Naive thymus-derived CD8-positive, alpha-beta T cell (primary cell): Measurements from ENCODE around the gene CPZ. TPM values are rescaled to one million over a fixed set of nuclear protein-coding genes. Genes with fewer than 3 reads are reported as not detected.

Source experiments
- ATAC-seq, 2 donors: fragments of 150-1000 bp; cut with Tn5 transposase in 1 of 2; sonication (Bioruptor Pico), chemical (Tn5 transposase) in 1 of 2; 1 replicate in 1 of 2; 2 replicates in 1 of 2; pipeline ENCODE4 v1.10.0; 2021; ENCODE audit warnings: mild to moderate bottlenecking in 2 of 2, moderate library complexity in 2 of 2
- POLR2A ChIA-PET: fragments of 350-600 bp; sonication (Branson Sonifier 250); formaldehyde crosslinking; loops from one replicate; lab custom pipeline; 2021; ENCODE audit warnings: antibody characterized with exemption; lab: Charles Lee
- DNase-seq, 10 donors: peaks; one replicate each; pipeline versions ENCODE4 v3.0.0 to v3.0.0-alpha.2; 2020 to 2022
- H3K27ac Mint-ChIP-seq, 10 donors: one replicate each; pipeline ENCODE4 v1.8.0; 2020 to 2022; ENCODE audit warnings: mild to moderate bottlenecking in 10 of 10, mixed read lengths in 10 of 10, moderate library complexity in 4 of 10, inconsistent platforms in 1 of 10
- H3K27me3 Mint-ChIP-seq, 5 donors: one replicate each; pipeline ENCODE4 v1.8.0; 2021 to 2022; ENCODE audit warnings: mixed read lengths in 5 of 5
- H3K36me3 Mint-ChIP-seq, 3 donors: one replicate each; pipeline ENCODE4 v1.8.0; 2020 to 2022; ENCODE audit warnings: mixed read lengths in 3 of 3, mild to moderate bottlenecking in 2 of 3, inconsistent platforms in 1 of 3
- H3K4me1 Mint-ChIP-seq, 4 donors: one replicate each; pipeline ENCODE4 v1.8.0; 2021 to 2022; ENCODE audit warnings: mixed read lengths in 4 of 4
- H3K4me3 Mint-ChIP-seq, 10 donors: one replicate each; pipeline ENCODE4 v1.8.0; 2020 to 2022; ENCODE audit warnings: mild to moderate bottlenecking in 10 of 10, mixed read lengths in 10 of 10, moderate library complexity in 6 of 10, inconsistent platforms in 1 of 10
- H3K9me3 Mint-ChIP-seq, 9 donors: one replicate each; pipeline ENCODE4 v1.8.0; 2020 to 2022; ENCODE audit warnings: mixed read lengths in 9 of 9, mild to moderate bottlenecking in 3 of 9, inconsistent platforms in 1 of 9, moderate library complexity in 1 of 9
- polyA plus RNA-seq, 3 donors: library from polyadenylated mRNA; unstranded; fragments of 300-500 nt; fragmentation: Illumina TruSeq; gene quantifications; one replicate each; pipeline ENCODE4 v1.2.3, GENCODE V29; 2021
- total RNA-seq, 8 experiments: library from RNA in 2 of 8; stranded (reverse) in 2 of 8; gene quantifications; one replicate each; pipeline ENCODE4 v1.2.3 and lab custom pipeline; 2021 to 2026

The CPZ gene
- total and polyA plus RNA-seq, 5 experiments from 2014 or later, result not detected

DNA sequence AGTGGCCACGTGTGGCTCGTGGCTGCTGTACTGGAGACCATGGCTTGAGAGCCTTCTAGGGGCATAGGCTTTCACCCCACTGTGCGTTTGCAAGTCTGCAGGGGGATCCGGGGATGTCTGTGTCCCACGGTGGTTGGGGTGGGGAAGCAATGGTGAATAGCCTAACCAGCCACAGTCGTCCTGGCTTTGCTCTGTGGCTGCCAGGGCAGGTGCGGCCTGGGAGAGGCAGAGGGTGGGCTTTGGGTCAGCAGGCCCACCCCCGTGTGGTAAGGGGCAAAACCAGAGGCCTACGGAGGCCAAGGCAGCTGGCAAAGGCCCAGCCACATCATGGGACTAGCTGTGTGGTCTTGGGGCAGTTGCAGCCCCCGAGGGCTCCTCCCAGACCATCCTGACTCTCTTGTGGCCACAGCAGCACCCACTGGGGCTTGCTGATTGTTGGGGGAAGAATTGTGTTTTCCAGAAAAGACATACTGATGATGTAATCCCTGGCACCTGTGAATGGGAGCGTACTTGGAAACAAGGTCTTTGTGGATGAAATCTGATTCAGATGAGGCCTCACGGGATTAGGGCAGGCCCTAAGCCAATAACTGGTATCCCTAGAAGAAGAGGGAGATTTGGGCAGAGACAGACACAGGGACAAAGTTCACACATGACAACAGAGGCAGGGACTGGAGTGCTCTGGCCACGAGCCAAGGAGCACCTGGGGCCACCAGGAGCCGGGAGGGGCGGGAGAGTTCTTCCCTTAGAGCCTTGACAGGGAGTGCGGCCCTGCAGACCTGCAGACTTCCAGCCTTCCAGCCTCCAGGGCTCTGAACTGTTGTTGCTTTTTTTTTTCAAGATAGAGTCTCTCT, 2.9 kb downstream of the CPZ start:
- DNase-seq (no peak), ATAC-seq (no peak)
- no peaks in the 10 kb centered on the region for H3K9me3 Mint-ChIP-seq
- H3K36me3 Mint-ChIP-seq, result no peaks in the 10 kb centered on the region
- no peak overlapping the region for H3K4me3 Mint-ChIP-seq
- H3K27me3 Mint-ChIP-seq, result peaks cover under 1 to 54% (median 29%) of the 10 kb centered on the region in 5 donors
- H3K27ac Mint-ChIP-seq, result no peak overlapping the region
- H3K4me1 Mint-ChIP-seq, result peaks cover 0 to 3% (median under 1%) of the 10 kb centered on the region in 4 donors
- POLR2A ChIA-PET, result no interaction called here

DNA sequence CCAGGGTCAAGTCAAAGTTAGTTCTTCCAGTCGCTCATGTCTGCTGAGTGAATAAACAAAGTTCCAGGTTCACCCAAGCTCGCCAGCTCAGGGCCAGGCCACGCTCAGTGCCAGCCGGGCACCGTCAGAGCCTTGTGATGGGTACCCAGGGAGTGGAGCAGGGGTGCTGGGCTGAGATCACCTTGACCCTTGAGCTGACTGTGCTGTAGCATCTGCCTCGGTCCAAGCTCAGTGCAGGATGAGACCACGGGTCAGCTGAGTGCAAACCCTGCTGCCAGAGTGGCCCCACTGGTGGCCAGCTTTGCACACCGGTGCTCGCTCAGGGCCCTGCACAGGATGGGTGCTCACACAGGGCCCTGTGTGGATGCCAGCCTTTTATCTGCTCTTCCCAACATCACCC, 4.3 kb downstream of the CPZ start:
- ATAC-seq (no peak), DNase-seq (no peak)
- Mint-ChIP-seq H3K27me3 (peaks cover 0 to 40% (median 20%) of the 10 kb centered on the region in 5 donors), H3K36me3 (no peaks in the 10 kb centered on the region), H3K9me3 (no peaks in the 10 kb centered on the region), H3K4me1 (peaks cover 0 to 3% (median under 1%) of the 10 kb centered on the region in 4 donors), H3K4me3 (no peak overlapping the region), H3K27ac (peak overlapping the region in 1 of 10 donors; percentile 9)
- POLR2A ChIA-PET, result no interaction called here

DNA sequence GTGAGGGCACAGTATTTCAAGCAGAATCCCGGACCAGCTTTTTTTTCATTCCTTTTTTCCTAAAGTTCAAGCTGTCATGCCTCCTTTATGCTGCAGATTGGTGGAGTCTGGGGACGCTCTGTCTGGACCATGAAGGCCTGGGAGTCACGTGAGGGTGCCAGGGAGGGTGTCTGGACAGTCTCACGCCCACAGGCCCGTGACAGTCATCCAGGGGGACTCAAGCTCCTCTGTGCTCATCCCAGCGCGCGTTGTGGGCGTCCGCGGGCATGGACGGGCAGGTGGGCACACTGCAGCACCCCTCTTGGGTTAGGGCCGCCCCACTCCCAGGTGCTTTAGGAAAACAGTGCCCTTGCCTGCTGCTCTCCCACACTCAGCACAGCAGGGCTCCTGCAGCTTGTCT, 4.8 kb downstream of the CPZ start:
- Mint-ChIP-seq H3K27me3 (peaks cover 0 to 43% (median 20%) of the 10 kb centered on the region in 5 donors), H3K9me3 (no peaks in the 10 kb centered on the region), H3K36me3 (no peaks in the 10 kb centered on the region), H3K4me3 (no peak overlapping the region), H3K27ac (peak overlapping the region in 1 of 10 donors; percentile 5), H3K4me1 (peaks cover 0 to 3% (median under 1%) of the 10 kb centered on the region in 4 donors)
- no peak for ATAC-seq
- POLR2A ChIA-PET, result no interaction called here
- DNase-seq, result no peak

DNA sequence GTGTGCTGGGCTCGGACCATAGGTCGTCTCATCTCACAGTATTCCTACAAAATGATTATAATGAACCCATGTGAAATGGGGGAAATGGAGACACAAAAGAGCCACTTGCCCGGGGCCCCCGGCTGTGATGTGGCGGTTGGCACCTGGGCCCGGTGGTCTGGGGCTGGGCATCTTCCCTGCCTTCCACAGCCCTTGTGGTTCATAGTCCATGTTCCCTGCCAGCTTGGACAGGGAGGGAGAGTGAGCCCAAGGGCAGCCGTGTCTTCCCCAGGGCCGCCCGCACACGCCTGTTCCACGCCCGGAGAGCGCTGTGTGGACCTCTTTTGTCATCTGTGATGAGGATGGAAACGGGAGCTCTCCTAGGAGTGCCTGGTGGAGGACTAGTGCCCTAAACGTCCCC, 5.2 kb downstream of the CPZ start:
- POLR2A ChIA-PET, result no interaction called here
- DNase-seq (no peak), ATAC-seq (no peak)
- Mint-ChIP-seq H3K36me3 (no peaks in the 10 kb centered on the region), H3K4me3 (no peak overlapping the region), H3K27ac (no peak overlapping the region), H3K4me1 (peaks cover 0 to 3% (median under 1%) of the 10 kb centered on the region in 4 donors), H3K9me3 (no peaks in the 10 kb centered on the region), H3K27me3 (peaks cover 0 to 45% (median 20%) of the 10 kb centered on the region in 5 donors)

DNA sequence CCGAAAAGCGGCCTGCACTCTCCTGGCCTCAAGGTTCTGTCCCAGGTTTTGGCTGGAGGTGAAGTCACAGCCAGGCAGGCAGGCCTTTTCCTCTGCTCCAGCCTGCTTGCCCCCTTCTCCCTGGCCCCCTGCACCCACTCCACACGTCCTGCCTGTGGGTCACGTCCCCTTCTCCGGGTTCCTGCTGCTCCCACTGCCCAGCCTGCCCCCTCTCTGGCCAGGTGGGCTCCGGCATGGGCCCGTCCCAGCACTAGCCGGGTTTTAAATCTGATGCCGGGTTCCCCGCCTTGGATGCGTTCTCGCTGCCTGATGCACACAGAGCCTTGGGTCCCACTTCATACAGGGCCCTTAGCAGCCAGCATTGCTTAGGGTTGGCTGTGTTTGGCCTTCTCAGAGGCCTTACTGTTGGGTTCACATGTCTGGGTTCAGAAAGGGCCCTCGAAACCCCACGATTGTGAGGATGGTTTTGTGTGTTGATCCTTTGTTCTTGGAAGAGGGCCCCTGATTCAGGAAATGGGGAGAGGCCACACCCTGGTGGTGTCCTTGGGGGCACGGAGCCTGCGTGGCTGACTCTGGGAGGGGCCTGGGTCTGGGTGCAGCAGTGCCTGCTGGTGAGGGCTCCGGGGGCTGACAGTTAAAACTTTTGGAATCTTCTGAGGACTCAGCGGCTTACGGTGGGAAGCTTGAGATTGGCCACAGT, 6.0 kb downstream of the CPZ start:
- H3K27me3 Mint-ChIP-seq, result peaks cover 0 to 38% (median 14%) of the 10 kb centered on the region in 5 donors
- no peak overlapping the region for H3K27ac Mint-ChIP-seq
- H3K9me3 Mint-ChIP-seq, result no peaks in the 10 kb centered on the region
- ATAC-seq (no peak), DNase-seq (no peak)
- POLR2A ChIA-PET, result no interaction called here
- H3K4me1 Mint-ChIP-seq, result peaks cover 0 to 3% (median under 1%) of the 10 kb centered on the region in 4 donors
- H3K4me3 Mint-ChIP-seq, result no peak overlapping the region
- no peaks in the 10 kb centered on the region for H3K36me3 Mint-ChIP-seq

DNA sequence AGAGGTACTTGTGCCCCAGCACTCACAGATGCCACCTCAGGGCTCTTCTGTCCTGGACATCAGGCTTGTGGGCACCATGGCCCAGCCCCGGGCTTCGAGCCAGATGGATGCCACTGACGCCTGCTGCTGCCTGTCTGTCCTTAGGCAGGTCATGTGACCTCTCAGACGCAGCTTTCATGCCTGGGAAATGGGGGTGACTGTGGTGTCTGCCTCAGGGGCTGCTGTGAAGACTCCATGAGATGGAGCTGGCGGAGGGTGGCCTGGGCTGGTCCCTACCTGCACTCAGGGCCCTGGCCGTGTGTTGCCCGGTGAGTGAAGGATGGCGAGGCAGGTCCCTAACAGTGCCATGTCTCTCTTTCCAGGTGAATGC, 6.5 kb downstream of the CPZ start:
- DNase-seq (no peak), ATAC-seq (no peak)
- POLR2A ChIA-PET, result no interaction called here
- Mint-ChIP-seq H3K27ac (peak overlapping the region in 1 of 10 donors; percentile 43), H3K36me3 (no peaks in the 10 kb centered on the region), H3K4me1 (no peaks in the 10 kb centered on the region), H3K9me3 (no peaks in the 10 kb centered on the region), H3K27me3 (peaks cover 0 to 33% (median 9%) of the 10 kb centered on the region in 5 donors), H3K4me3 (no peak overlapping the region)

DNA sequence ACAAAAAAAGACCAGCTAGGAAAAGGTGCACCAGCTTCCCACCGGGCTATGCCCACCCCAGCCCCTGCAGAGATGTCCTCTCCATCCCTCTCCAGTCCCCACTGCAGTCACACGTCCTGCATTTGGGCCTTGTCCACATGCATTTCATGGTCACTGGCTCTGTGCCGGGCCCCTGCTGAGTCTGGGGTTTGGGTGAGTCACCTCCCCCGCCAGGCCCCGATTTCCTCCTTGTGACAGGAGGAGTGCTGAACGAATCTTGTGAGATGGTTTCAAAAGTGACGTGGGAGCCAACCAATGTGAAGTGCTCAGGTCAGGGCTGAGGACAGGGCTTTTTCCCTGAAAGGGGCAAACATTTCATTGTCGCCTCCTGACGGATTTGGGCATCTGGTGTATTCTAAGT, 7.1 kb downstream of the CPZ start:
- Mint-ChIP-seq H3K4me3 (no peak overlapping the region), H3K27me3 (peaks cover 0 to 27% (median 4%) of the 10 kb centered on the region in 5 donors), H3K9me3 (no peaks in the 10 kb centered on the region), H3K4me1 (no peaks in the 10 kb centered on the region), H3K27ac (no peak overlapping the region), H3K36me3 (no peaks in the 10 kb centered on the region)
- POLR2A ChIA-PET, result no interaction called here
- DNase-seq (no peak), ATAC-seq (no peak)

DNA sequence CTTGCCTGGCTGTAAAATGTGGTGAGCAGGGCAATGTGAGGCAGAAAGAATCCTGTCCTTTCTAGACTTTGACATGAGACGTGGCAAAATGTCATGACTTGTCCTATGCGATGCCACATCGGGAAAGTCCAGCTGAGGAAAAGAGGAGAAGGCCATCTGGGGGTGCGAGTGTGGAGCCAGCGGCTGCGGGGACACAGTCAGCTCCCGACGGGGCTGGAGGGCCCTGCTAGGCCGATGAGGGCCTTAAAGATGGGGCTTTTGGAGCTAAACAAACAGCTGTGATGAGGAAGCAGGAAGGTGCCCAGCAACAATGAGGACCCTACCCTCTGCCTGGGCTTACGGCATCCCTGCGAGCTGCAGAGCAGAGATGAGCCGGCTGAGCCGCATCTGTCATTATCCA, 7.7 kb downstream of the CPZ start:
- DNase-seq (no peak), ATAC-seq (no peak)
- Mint-ChIP-seq H3K9me3 (no peaks in the 10 kb centered on the region), H3K27me3 (peaks cover 0 to 21% (median 4%) of the 10 kb centered on the region in 5 donors), H3K4me3 (no peak overlapping the region), H3K36me3 (no peaks in the 10 kb centered on the region), H3K27ac (no peak overlapping the region), H3K4me1 (no peaks in the 10 kb centered on the region)
- POLR2A ChIA-PET, result no interaction called here

DNA sequence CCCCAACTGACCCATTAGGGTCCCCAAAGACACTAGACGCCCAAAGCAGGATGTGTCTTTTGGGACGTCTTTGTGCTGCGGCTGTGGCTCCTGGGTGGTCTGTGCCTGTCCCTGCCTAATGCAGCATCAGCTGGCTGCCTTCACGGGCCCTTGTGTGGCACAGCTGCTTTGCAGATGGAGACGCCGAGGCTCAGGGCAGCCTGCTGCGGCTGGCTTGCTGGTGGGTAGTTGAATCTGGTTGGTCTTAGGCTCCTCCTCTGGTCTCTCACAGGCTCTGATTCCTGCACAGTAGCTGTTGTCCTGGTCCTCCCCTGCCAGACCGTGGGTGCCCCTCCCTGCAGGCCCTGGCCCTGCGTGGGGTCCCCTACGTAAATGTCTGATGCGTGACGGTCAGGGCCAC, 8.1 kb downstream of the CPZ start:
- no peak for DNase-seq
- POLR2A ChIA-PET, result no interaction called here
- Mint-ChIP-seq H3K4me1 (no peaks in the 10 kb centered on the region), H3K27me3 (peaks cover 0 to 19% (median 4%) of the 10 kb centered on the region in 5 donors), H3K4me3 (no peak overlapping the region), H3K9me3 (no peaks in the 10 kb centered on the region), H3K27ac (peak overlapping the region in 1 of 10 donors; percentile 33), H3K36me3 (no peaks in the 10 kb centered on the region)
- no peak for ATAC-seq

DNA sequence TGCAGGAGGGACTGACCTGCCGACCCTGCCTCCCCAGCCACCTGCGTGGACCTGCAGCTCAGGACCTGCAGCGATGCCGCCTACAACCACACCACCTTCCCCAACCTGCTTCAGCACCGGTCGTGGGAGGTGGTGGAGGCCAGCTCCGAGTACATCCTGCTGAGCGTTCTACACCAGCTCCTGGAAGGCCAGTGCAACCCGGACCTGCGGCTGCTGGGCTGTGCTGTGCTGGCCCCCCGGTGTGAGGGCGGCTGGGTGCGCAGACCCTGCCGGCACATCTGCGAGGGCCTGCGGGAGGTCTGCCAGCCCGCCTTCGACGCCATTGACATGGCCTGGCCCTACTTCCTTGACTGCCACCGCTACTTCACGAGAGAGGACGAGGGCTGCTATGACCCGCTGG, 8.5 kb downstream of the CPZ start:
- DNase-seq (no peak), ATAC-seq (no peak)
- no peaks in the 10 kb centered on the region for H3K4me1 Mint-ChIP-seq
- H3K9me3 Mint-ChIP-seq, result no peaks in the 10 kb centered on the region
- H3K4me3 Mint-ChIP-seq, result no peak overlapping the region
- POLR2A ChIA-PET, result no interaction called here
- no peaks in the 10 kb centered on the region for H3K36me3 Mint-ChIP-seq
- peaks cover 0 to 19% (median 4%) of the 10 kb centered on the region in 5 donors for H3K27me3 Mint-ChIP-seq
- H3K27ac Mint-ChIP-seq, result no peak overlapping the region

DNA sequence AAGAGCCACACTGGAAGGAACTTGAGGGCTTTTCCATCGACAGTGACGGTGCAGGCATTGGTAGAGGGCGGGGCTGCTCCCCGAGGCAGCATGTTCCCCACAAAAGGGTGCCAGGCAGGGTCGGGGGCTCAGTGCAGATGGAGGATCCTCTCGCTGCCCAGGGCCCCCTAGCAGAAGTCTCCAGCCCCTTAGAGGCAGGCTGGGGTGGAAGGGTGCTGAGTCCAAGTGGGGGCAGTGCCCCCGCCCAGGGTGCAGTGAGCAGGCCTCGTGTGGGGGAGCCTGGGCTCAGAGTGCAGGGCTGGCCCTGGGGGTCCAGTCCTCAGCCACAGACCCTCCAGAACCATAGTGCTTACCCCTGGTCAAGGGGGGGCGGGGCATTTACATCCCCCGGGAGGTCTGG, 9.0 kb downstream of the CPZ start:
- no peaks in the 10 kb centered on the region for H3K36me3 Mint-ChIP-seq
- DNase-seq (no peak), ATAC-seq (no peak)
- H3K9me3 Mint-ChIP-seq, result no peaks in the 10 kb centered on the region
- no peak overlapping the region for H3K4me3 Mint-ChIP-seq
- POLR2A ChIA-PET, result no interaction called here
- no peak overlapping the region for H3K27ac Mint-ChIP-seq
- no peaks in the 10 kb centered on the region for H3K4me1 Mint-ChIP-seq
- peaks cover 0 to 17% (median 4%) of the 10 kb centered on the region in 5 donors for H3K27me3 Mint-ChIP-seq

DNA sequence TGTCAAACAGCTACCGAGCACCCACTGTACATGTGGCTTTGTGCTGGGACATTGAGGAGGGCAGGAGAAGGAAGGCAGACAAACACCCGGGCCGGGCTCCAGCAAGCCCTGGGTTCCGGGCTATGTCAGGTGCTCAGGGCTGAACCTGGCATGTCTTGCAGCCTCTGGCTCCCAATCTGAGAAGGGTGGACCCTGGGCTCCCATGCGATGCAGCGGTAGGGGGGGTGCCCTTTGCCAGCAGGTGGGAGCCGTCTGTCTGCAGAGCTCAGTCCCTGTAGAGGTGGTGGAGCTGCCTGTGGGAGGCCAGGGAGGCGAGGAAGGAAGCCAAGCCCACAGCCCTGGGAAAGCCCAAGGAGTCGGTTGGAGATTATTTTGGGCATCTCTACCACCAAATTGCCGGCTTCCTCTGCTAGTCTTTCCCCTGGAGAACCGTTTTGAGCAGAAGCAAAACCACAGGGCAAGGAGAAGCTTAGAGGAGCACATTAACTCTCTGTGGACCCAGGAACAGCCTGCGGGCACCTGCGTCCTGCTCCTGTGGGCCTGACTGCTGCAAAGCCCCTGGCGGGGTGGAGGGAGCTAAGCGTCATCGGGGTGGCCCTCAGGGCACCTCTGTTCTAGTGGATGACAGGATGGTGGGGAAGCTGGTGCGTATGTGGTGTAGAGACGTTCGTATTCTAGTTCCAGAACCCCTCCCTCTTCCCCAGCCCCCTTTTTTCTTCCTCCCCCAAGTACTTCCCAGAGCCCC, 10.3 kb downstream of the CPZ start:
- Mint-ChIP-seq H3K27ac (no peak overlapping the region), H3K4me1 (no peaks in the 10 kb centered on the region), H3K27me3 (peaks cover 0 to 8% (median 0%) of the 10 kb centered on the region in 5 donors), H3K4me3 (no peak overlapping the region), H3K9me3 (no peaks in the 10 kb centered on the region), H3K36me3 (no peaks in the 10 kb centered on the region)
- ATAC-seq, result no peak
- DNase-seq, result no peak
- POLR2A ChIA-PET, result no interaction called here

DNA sequence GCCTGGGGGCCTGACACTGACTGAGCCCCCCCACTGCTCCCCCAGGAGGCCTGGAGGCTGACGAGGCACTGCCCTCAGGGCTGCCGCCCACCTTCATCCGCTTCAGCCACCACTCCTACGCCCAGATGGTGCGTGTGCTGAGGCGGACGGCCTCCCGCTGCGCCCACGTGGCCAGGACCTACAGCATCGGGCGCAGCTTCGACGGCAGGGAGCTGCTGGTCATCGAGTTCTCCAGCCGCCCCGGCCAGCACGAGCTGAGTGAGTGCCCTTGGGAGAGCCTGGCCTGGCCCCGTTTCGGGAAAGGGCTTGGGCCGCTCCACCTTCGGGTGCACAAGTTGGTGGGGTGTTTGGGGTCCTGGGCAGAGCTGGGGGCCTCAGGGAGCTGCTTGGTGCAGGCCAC, 11.4 kb downstream of the CPZ start:
- POLR2A ChIA-PET, result no interaction called here
- Mint-ChIP-seq H3K9me3 (no peaks in the 10 kb centered on the region), H3K27ac (no peak overlapping the region), H3K4me3 (no peak overlapping the region), H3K27me3 (peaks cover 0 to 13% (median 2%) of the 10 kb centered on the region in 5 donors), H3K4me1 (peaks cover 0 to under 1% (median under 1%) of the 10 kb centered on the region in 4 donors), H3K36me3 (no peaks in the 10 kb centered on the region)
- no peak for DNase-seq
- ATAC-seq, result no peak
